Smooth muscle cell (in vitro differentiated cells): Measurements from ENCODE around the gene GZMA. TPM values are rescaled to one million over a fixed set of nuclear protein-coding genes. Genes with fewer than 3 reads are reported as not detected.

Experiments
- DNase-seq: peaks from one replicate; lab custom pipeline; 2025; ENCODE audit not compliant: unreplicated experiment; lab: John Stamatoyannopoulos, UW
- H2AFZ ChIP-seq: fragments of 200-600 bp; sonication (generic); 2 replicates; pipeline ENCODE4 v1.6.0; 2016; ENCODE audit warnings: antibody characterized with exemption, low read depth, mild to moderate bottlenecking
- H3F3A ChIP-seq: fragments of 200-600 bp; sonication (generic); 2 replicates; pipeline ENCODE4 v1.6.0; 2017; ENCODE audit warnings: antibody characterized with exemption, low read depth
- H3K27ac ChIP-seq: fragments of 200-600 bp; sonication (generic); 2 replicates; pipeline ENCODE4 v1.5.1; 2016; ENCODE audit warnings: low read depth, mild to moderate bottlenecking
- H3K27me3 ChIP-seq: fragments of 200-600 bp; sonication (generic); 2 replicates; pipeline ENCODE4 v1.6.1; 2016; ENCODE audit warnings: low read depth, mild to moderate bottlenecking
- H3K36me3 ChIP-seq: fragments of 200-600 bp; sonication (generic); 2 replicates; pipeline ENCODE4 v1.5.1; 2016; ENCODE audit warnings: low read depth
- H3K4me1 ChIP-seq: fragments of 200-600 bp; sonication (generic); 2 replicates; pipeline ENCODE4 v1.5.1; 2016; ENCODE audit warnings: low read depth
- H3K4me2 ChIP-seq: fragments of 200-600 bp; sonication (generic); 2 replicates; pipeline ENCODE4 v1.6.0; 2016; ENCODE audit warnings: mild to moderate bottlenecking
- H3K4me3 ChIP-seq: fragments of 200-600 bp; sonication (generic); 2 replicates; pipeline ENCODE4 v1.5.1; 2016; ENCODE audit warnings: mild to moderate bottlenecking
- H3K79me2 ChIP-seq: fragments of 200-600 bp; sonication (generic); 2 replicates; pipeline ENCODE4 v1.6.0; 2016; ENCODE audit warnings: low read depth, mild to moderate bottlenecking
- H3K9ac ChIP-seq: fragments of 200-600 bp; sonication (generic); 2 replicates; pipeline ENCODE4 v1.6.0; 2016; ENCODE audit warnings: low read depth
- H3K9me3 ChIP-seq: fragments of 200-600 bp; sonication (generic); replicated peaks from 2 replicates; pipeline ENCODE4 v1.5.1; 2016; ENCODE audit warnings: low read depth
- H4K20me1 ChIP-seq: fragments of 200-600 bp; sonication (generic); 2 replicates; pipeline ENCODE4 v1.6.0; 2016; ENCODE audit warnings: low read depth
- WGBS: methylation state at CpG from one replicate; pipeline ENCODE4 v1.1.7; 2016; ENCODE audit warnings: low lambda C conversion rate; 5-methylcytosine and 5-hydroxymethylcytosine counted together
- polyA plus RNA-seq: library from polyadenylated mRNA; unstranded; fragments of >200 nt; fragmentation: Nextera tagmentation; extraction: Ambion mirVana; gene quantifications from 2 replicates; pipeline ENCODE4 v1.2.1, GENCODE V29; 2016
- total RNA-seq: library from RNA; depleted of rRNA; stranded (reverse); fragments of >200 nt; gene quantifications from 2 replicates; pipeline ENCODE4 v1.2.3, GENCODE V29; 2014
- TF ChIP-seq, protein P1 (sequence below): fragments of 200-600 bp; sonication (generic); IDR thresholded peaks from 2 replicates; pipeline ENCODE4 v1.5.1; 2017; ENCODE audit warnings: borderline replicate concordance, mild to moderate bottlenecking, antibody characterized with exemption; ENCODE audit not compliant: insufficient read depth, poor library complexity, severe bottlenecking

Gene GZMA
- total and polyA plus RNA-seq, 2 experiments from 2014 or later: 0.42 TPM; not detected in 1

GRCh38 chr5:55070968-55071367, 31.5 kb upstream of the GZMA start:
- H3F3A ChIP-seq: no peaks in the 10 kb centered on the region
- H3K27ac ChIP-seq: no peak overlapping the region
- H3K79me2 ChIP-seq: no peaks in the 10 kb centered on the region
- TF ChIP-seq, protein P1, sequence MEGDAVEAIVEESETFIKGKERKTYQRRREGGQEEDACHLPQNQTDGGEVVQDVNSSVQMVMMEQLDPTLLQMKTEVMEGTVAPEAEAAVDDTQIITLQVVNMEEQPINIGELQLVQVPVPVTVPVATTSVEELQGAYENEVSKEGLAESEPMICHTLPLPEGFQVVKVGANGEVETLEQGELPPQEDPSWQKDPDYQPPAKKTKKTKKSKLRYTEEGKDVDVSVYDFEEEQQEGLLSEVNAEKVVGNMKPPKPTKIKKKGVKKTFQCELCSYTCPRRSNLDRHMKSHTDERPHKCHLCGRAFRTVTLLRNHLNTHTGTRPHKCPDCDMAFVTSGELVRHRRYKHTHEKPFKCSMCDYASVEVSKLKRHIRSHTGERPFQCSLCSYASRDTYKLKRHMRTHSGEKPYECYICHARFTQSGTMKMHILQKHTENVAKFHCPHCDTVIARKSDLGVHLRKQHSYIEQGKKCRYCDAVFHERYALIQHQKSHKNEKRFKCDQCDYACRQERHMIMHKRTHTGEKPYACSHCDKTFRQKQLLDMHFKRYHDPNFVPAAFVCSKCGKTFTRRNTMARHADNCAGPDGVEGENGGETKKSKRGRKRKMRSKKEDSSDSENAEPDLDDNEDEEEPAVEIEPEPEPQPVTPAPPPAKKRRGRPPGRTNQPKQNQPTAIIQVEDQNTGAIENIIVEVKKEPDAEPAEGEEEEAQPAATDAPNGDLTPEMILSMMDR: no peak
- DNase-seq: no peak
- no peak overlapping the region for H3K9ac ChIP-seq
- no peaks in the 10 kb centered on the region for H3K36me3 ChIP-seq
- no peak overlapping the region for H2AFZ ChIP-seq
- 97% methylated on average over 1 of the region's 1 CpG for WGBS
- H3K4me3 ChIP-seq: no peak overlapping the region
- no peak overlapping the region for H3K4me2 ChIP-seq
- H4K20me1 ChIP-seq: no peaks in the 10 kb centered on the region
- H3K9me3 ChIP-seq: no peaks in the 10 kb centered on the region
- no peaks in the 10 kb centered on the region for H3K27me3 ChIP-seq
- no peaks in the 10 kb centered on the region for H3K4me1 ChIP-seq

GRCh38 chr5:55071413-55071812, 31.0 kb upstream of the GZMA start:
- H2AFZ ChIP-seq: no peak overlapping the region
- H3K9ac ChIP-seq: no peak overlapping the region
- H3K27ac ChIP-seq: no peak overlapping the region
- no peaks in the 10 kb centered on the region for H3K36me3 ChIP-seq
- DNase-seq: no peak
- H3K79me2 ChIP-seq: no peaks in the 10 kb centered on the region
- H4K20me1 ChIP-seq: no peaks in the 10 kb centered on the region
- TF ChIP-seq, protein P1: no peak
- H3K4me2 ChIP-seq: no peak overlapping the region
- H3F3A ChIP-seq: no peaks in the 10 kb centered on the region
- H3K27me3 ChIP-seq: no peaks in the 10 kb centered on the region
- H3K4me1 ChIP-seq: no peaks in the 10 kb centered on the region
- no peak overlapping the region for H3K4me3 ChIP-seq
- no peaks in the 10 kb centered on the region for H3K9me3 ChIP-seq
- WGBS: 93% methylated on average over 1 of the region's 1 CpG

GRCh38 chr5:55072666-55073065, 29.8 kb upstream of the GZMA start:
- Histone ChIP-seq H3K36me3 (no peaks in the 10 kb centered on the region), H2AFZ (no peak overlapping the region), H3K9ac (no peak overlapping the region), H3K9me3 (no peaks in the 10 kb centered on the region), H3K27ac (no peak overlapping the region), H3K27me3 (no peaks in the 10 kb centered on the region), H3K4me2 (peak overlapping the region; percentile 9), H3K79me2 (no peaks in the 10 kb centered on the region), H4K20me1 (no peaks in the 10 kb centered on the region), H3K4me1 (no peaks in the 10 kb centered on the region), H3F3A (no peaks in the 10 kb centered on the region), H3K4me3 (no peak overlapping the region)
- WGBS: 64% methylated on average over 2 of the region's 2 CpGs
- no peak for DNase-seq
- TF ChIP-seq, protein P1: no peak

DNA sequence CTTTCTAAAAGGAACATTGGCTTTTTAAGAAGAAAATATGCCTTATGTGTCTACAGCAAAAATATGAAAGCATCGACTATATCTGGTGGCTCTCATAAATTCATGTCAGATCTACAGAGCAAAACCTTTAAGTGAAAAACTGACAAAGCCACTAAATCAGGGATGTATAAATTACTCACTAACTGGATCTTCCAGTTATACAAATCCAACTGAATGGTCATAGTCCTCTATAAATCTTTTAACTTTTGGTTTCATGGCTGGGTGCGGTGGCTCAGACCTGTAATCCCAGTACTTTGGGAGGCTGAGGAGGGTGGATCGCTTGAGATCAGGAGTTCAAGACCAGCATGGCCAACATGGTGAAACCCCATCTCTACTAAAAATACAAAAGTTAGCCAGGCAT, 29.2 kb upstream of the GZMA start:
- DNase-seq: no peak
- Histone ChIP-seq H3K27ac (no peak overlapping the region), H3K4me2 (no peak overlapping the region), H3K79me2 (no peaks in the 10 kb centered on the region), H3K9ac (no peak overlapping the region), H3F3A (no peaks in the 10 kb centered on the region), H3K36me3 (no peaks in the 10 kb centered on the region), H3K4me1 (no peaks in the 10 kb centered on the region), H3K4me3 (no peak overlapping the region), H4K20me1 (no peaks in the 10 kb centered on the region), H3K9me3 (no peaks in the 10 kb centered on the region), H2AFZ (no peak overlapping the region), H3K27me3 (no peaks in the 10 kb centered on the region)
- WGBS: 92% methylated on average over 3 of the region's 3 CpGs
- TF ChIP-seq, protein P1: no peak
